Skeletal muscle cell (primary cell): ENCODE data around the gene MYH10.
"Not testable (repeated sequence)": the region's sequence is repeated elsewhere in the genome, so short reads cannot be mapped to it uniquely, and the experiment has no call there.

Source experiments
- DNase-seq: peaks from one replicate; pipeline ENCODE4 v3.0.0-alpha.2; 2010; ENCODE audit warnings: low read depth
- H3K4me3 ChIP-seq: 2 replicates; pipeline ENCODE4 v1.5.1; 2011; ENCODE audit warnings: low read depth, mild to moderate bottlenecking, control low read depth, low read length, moderate library complexity

Gene MYH10

GRCh38 chr17:8630227-8630801 is at the start of gene MYH10:
MYH10 (minus strand) TSS chr17:8630725; CDS start chr17:8623246, 7,479 bp downstream.
- peak within 1 kb of the TSS; percentile 93 for H3K4me3 ChIP-seq
- no peak for DNase-seq

GRCh38 chr17:8679126-8679525 is 48.6 kb upstream of the MYH10 start:
- no peak overlapping the region for H3K4me3 ChIP-seq

GRCh38 chr17:8675306-8675705 is 44.8 kb upstream of the MYH10 start:
- DNase-seq = no peak

More at GRCh38 chr17:8679126-8679525, 48.6 kb upstream of the MYH10 start:
- no peak for DNase-seq

GRCh38 chr17:8674344-8675305 is 44.1 kb upstream of the MYH10 start:
- H3K4me3 ChIP-seq = no peak overlapping the region

More at GRCh38 chr17:8675306-8675705, 44.8 kb upstream of the MYH10 start:
- H3K4me3 ChIP-seq = no peak overlapping the region

GRCh38 chr17:8673612-8674011 is 43.1 kb upstream of the MYH10 start:
- H3K4me3 ChIP-seq = no peak overlapping the region
- peak; percentile 31 for DNase-seq

More at GRCh38 chr17:8674344-8675305, 44.1 kb upstream of the MYH10 start:
- no peak for DNase-seq

- H3K4me3 ChIP-seq = no peak overlapping the region
- DNase-seq = no peak
Observed at GRCh38 chr17:8672326-8672725, 41.8 kb upstream of the MYH10 start.

GRCh38 chr17:8670421-8670820 is 39.9 kb upstream of the MYH10 start:
- no peak for DNase-seq
- H3K4me3 ChIP-seq = no peak overlapping the region

GRCh38 chr17:8668176-8668740 is 37.7 kb upstream of the MYH10 start:
- no peak for DNase-seq
- no peak overlapping the region for H3K4me3 ChIP-seq

- DNase-seq = no peak
Observed at GRCh38 chr17:8667421-8667820, 36.9 kb upstream of the MYH10 start.

GRCh38 chr17:8665684-8666083 is 35.2 kb upstream of the MYH10 start:
- no peak for DNase-seq
- no peak overlapping the region for H3K4me3 ChIP-seq

More at GRCh38 chr17:8667421-8667820, 36.9 kb upstream of the MYH10 start:
- H3K4me3 ChIP-seq = no peak overlapping the region

- no peak overlapping the region for H3K4me3 ChIP-seq
- no peak for DNase-seq
Observed at GRCh38 chr17:8664456-8665126, 34.1 kb upstream of the MYH10 start.

GRCh38 chr17:8662973-8663372 is 32.4 kb upstream of the MYH10 start:
- no peak for DNase-seq

GRCh38 chr17:8662076-8662831 is 31.7 kb upstream of the MYH10 start:
- no peak for DNase-seq
- no peak overlapping the region for H3K4me3 ChIP-seq

More at GRCh38 chr17:8662973-8663372, 32.4 kb upstream of the MYH10 start:
- H3K4me3 ChIP-seq = no peak overlapping the region

GRCh38 chr17:8660709-8661108 is 30.2 kb upstream of the MYH10 start:
- not testable (repeated sequence) for H3K4me3 ChIP-seq, DNase-seq

GRCh38 chr17:8659758-8660410 is 29.4 kb upstream of the MYH10 start:
- DNase-seq = no peak

GRCh38 chr17:8658810-8659209 is 28.3 kb upstream of the MYH10 start:
- H3K4me3 ChIP-seq = no peak overlapping the region
- DNase-seq = no peak

More at GRCh38 chr17:8659758-8660410, 29.4 kb upstream of the MYH10 start:
- H3K4me3 ChIP-seq = no peak overlapping the region

GRCh38 chr17:8656693-8657092 is 26.2 kb upstream of the MYH10 start:
- no peak for DNase-seq
- H3K4me3 ChIP-seq = no peak overlapping the region

GRCh38 chr17:8654822-8655221 is 24.3 kb upstream of the MYH10 start:
- no peak for DNase-seq
- H3K4me3 ChIP-seq = no peak overlapping the region
